Measurements from ENCODE around the gene PEX13.

Gene PEX13

DNA sequence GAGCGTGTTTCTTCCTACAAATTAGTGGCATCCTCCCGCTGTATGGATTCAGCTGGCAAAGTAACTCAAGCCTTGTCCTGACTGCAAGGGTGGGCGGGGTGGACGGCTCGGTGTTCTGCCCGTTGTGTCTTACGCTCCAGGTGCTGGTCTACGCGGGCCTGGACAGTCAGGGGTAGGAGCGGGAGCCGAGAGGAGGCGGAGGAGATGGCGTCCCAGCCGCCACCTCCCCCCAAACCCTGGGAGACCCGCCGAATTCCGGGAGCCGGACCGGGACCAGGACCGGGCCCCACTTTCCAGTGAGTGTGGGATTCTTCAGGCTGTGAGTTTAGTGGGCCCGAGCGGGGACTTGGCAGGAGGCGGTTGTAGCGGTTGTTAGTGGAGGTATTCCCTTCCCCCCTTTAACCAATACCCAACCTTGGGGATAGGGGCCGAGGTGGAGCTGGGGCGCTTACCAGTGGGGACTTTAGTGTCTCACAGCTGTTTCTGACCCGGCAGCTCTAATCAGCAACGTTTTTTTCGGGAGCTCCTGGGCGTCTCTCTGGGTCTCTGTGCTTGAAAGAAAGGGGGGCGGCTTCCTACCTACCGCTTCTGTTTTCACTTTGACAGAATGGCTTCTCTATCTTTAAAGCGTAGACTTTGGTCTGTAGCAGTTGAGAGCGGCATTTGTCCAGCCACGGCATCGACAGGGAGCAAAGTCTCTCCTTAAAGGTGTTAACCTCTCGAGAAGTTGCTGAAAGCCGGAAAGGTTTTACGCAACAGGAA lies at the start of gene PEX13, which contains the start of gene PUS10 (continued):
- TF ChIP-seq ZSCAN23 (tag by site-specific recombination; IDR thresholded peaks at IDR 0.05): no peak
- no peak for TF ChIP-seq SCRT1 (tag by site-specific recombination; IDR thresholded peaks at IDR 0.05; ENCODE audit: borderline replicate concordance)
- TF ChIP-seq, protein P1, sequence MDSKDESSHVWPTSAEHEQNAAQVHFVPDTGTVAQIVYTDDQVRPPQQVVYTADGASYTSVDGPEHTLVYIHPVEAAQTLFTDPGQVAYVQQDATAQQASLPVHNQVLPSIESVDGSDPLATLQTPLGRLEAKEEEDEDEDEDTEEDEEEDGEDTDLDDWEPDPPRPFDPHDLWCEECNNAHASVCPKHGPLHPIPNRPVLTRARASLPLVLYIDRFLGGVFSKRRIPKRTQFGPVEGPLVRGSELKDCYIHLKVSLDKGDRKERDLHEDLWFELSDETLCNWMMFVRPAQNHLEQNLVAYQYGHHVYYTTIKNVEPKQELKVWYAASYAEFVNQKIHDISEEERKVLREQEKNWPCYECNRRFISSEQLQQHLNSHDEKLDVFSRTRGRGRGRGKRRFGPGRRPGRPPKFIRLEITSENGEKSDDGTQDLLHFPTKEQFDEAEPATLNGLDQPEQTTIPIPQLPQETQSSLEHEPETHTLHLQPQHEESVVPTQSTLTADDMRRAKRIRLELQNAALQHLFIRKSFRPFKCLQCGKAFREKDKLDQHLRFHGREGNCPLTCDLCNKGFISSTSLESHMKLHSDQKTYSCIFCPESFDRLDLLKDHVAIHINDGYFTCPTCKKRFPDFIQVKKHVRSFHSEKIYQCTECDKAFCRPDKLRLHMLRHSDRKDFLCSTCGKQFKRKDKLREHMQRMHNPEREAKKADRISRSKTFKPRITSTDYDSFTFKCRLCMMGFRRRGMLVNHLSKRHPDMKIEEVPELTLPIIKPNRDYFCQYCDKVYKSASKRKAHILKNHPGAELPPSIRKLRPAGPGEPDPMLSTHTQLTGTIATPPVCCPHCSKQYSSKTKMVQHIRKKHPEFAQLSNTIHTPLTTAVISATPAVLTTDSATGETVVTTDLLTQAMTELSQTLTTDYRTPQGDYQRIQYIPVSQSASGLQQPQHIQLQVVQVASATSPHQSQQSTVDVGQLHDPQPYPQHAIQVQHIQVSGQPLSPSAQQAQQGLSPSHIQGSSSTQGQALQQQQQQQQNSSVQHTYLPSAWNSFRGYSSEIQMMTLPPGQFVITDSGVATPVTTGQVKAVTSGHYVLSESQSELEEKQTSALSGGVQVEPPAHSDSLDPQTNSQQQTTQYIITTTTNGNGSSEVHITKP (tag by site-specific recombination; IDR thresholded peaks at IDR 0.05): no peak
- no peak for TF ChIP-seq ZNF658 (tag by site-specific recombination; IDR thresholded peaks at IDR 0.05)
- TF ChIP-seq KLF16 (tag by site-specific recombination; IDR thresholded peaks at IDR 0.05): peak; percentile 87
- TF ChIP-seq, protein P2, sequence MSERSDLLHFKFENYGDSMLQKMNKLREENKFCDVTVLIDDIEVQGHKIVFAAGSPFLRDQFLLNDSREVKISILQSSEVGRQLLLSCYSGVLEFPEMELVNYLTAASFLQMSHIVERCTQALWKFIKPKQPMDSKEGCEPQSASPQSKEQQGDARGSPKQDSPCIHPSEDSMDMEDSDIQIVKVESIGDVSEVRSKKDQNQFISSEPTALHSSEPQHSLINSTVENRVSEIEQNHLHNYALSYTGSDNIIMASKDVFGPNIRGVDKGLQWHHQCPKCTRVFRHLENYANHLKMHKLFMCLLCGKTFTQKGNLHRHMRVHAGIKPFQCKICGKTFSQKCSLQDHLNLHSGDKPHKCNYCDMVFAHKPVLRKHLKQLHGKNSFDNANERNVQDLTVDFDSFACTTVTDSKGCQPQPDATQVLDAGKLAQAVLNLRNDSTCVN (tag by site-specific recombination; optimal IDR thresholded peaks at IDR 0.05): no peak
- no peak for TF ChIP-seq ZFP37 (tag by site-specific recombination; IDR thresholded peaks at IDR 0.05)
- no peak for TF ChIP-seq ZNF530 (tag by site-specific recombination; IDR thresholded peaks at IDR 0.05; ENCODE audit: low read depth)
- TF ChIP-seq, protein P3, sequence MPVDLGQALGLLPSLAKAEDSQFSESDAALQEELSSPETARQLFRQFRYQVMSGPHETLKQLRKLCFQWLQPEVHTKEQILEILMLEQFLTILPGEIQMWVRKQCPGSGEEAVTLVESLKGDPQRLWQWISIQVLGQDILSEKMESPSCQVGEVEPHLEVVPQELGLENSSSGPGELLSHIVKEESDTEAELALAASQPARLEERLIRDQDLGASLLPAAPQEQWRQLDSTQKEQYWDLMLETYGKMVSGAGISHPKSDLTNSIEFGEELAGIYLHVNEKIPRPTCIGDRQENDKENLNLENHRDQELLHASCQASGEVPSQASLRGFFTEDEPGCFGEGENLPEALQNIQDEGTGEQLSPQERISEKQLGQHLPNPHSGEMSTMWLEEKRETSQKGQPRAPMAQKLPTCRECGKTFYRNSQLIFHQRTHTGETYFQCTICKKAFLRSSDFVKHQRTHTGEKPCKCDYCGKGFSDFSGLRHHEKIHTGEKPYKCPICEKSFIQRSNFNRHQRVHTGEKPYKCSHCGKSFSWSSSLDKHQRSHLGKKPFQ (tag by site-specific recombination; IDR thresholded peaks at IDR 0.05): no peak
- 0 out of 2 replicates have a peak, but pooled peaks have one; percentile 8 for TF ChIP-seq ZNF501 (tag by site-specific recombination; IDR thresholded peaks at IDR 0.05)
- TF ChIP-seq ZNF629 (tag by site-specific recombination; IDR thresholded peaks at IDR 0.05): no peak
- no peak for TF ChIP-seq HOXC10 (CRISPR knock-in tag; IDR thresholded peaks at IDR 0.05)
- TF ChIP-seq YY1 (tag by site-specific recombination; IDR thresholded peaks at IDR 0.05): no peak
- TF ChIP-seq, protein P4, sequence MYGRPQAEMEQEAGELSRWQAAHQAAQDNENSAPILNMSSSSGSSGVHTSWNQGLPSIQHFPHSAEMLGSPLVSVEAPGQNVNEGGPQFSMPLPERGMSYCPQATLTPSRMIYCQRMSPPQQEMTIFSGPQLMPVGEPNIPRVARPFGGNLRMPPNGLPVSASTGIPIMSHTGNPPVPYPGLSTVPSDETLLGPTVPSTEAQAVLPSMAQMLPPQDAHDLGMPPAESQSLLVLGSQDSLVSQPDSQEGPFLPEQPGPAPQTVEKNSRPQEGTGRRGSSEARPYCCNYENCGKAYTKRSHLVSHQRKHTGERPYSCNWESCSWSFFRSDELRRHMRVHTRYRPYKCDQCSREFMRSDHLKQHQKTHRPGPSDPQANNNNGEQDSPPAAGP (tag by site-specific recombination; IDR thresholded peaks at IDR 0.05): 0 out of 2 replicates have a peak, but pooled peaks have one; percentile 0
- 0 out of 2 replicates have a peak, but pooled peaks have one; percentile 5 for TF ChIP-seq ZNF121 (tag by site-specific recombination; IDR thresholded peaks at IDR 0.05)
- no peak; the same call in 1 of the 2 replicates for TF ChIP-seq ZXDB (tag by site-specific recombination; IDR thresholded peaks at IDR 0.05)
- peak; percentile 76 for TF ChIP-seq EGR2 (tag by site-specific recombination; IDR thresholded peaks at IDR 0.05; ENCODE audit: low read depth)
- TF ChIP-seq, protein P5, sequence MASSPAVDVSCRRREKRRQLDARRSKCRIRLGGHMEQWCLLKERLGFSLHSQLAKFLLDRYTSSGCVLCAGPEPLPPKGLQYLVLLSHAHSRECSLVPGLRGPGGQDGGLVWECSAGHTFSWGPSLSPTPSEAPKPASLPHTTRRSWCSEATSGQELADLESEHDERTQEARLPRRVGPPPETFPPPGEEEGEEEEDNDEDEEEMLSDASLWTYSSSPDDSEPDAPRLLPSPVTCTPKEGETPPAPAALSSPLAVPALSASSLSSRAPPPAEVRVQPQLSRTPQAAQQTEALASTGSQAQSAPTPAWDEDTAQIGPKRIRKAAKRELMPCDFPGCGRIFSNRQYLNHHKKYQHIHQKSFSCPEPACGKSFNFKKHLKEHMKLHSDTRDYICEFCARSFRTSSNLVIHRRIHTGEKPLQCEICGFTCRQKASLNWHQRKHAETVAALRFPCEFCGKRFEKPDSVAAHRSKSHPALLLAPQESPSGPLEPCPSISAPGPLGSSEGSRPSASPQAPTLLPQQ (tag by site-specific recombination; IDR thresholded peaks at IDR 0.05): 0 out of 2 replicates have a peak, but pooled peaks have one; percentile 13
